ENCODE results near the gene ELOVL6.
"Not testable (repeated sequence)": the region's sequence is repeated elsewhere in the genome, so short reads cannot be mapped to it uniquely, and the experiment has no call there.

Gene ELOVL6, protein sequence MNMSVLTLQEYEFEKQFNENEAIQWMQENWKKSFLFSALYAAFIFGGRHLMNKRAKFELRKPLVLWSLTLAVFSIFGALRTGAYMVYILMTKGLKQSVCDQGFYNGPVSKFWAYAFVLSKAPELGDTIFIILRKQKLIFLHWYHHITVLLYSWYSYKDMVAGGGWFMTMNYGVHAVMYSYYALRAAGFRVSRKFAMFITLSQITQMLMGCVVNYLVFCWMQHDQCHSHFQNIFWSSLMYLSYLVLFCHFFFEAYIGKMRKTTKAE

DNA sequence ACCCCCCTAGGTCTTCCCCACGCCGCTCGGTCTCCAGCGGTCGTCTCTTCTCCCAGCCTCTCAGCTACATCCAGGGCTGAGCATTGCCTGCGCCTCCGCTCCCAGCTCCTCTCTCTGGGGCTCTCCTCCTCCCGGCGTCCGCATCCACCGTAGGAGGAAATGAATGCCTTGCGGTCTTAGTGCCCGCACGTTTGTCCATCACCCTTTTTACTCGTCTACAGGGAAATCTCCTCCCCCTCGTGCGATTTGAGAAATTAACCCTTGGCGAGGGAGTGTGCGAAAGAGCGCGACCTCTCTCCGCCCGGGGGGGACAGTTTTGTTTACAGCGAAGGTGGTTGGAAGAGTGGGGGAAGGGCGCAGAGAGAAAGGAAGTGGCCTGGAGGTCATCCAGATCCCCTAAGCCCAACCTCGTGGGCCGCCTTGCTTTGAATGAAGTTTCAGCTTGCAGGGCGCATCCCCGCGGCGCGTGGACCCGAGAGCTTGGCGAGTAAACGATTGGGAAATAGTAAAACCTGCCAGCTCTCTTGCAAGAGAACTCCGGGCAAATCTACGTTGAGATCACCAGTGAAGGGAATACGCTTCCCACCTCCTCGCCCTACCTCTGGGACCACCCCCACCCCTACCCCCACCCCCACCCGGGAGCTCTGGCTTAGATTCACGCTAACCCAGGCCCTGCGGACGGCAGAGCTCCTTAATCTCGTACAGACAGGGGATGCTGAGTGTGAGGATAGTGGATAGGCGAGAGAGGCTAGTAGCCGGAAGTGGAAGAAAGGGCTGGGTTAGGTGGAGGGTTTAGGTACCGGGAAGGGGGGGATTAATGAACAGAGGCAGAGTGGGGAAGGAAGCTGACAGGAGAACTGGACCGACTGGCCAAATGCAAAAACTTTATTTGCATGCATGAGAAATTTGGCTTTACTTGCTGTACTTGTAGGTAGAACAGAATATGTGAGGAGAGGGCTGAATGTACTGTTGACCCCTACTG lies at the start of gene ELOVL6:
Gene ELOVL6 (minus strand): TSS at position 181 of the 982 bp plus-strand sequence. CDS start 280 bp downstream, outside the sequence.
- DNase-seq (ENCODE audit: extremely low read depth in 1 of 2, low read depth in 1 of 2): peak; percentile 20 to 21

DNA sequence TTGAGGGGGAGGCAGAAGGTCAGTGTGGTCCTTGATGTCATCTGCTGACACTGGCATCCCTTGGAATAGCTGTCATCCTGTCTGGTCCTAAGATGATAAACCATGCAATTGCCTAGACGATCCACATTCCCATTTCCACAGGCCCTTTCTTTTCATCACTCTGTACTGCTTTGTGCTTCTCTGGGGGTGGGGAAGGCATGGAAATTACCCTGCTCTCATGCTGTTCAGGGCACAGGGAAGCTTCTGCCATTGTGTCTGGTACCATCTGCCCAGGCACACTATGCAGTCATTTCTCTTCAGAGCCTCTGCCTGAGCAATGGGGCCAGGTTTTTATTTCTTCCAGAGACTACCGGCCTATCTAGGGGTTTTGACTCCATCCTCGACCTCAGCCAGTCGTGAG lies 49.7 kb upstream of the ELOVL6 start:
- no peak for DNase-seq (ENCODE audit: extremely low read depth in 1 of 2, low read depth in 1 of 2)

DNA sequence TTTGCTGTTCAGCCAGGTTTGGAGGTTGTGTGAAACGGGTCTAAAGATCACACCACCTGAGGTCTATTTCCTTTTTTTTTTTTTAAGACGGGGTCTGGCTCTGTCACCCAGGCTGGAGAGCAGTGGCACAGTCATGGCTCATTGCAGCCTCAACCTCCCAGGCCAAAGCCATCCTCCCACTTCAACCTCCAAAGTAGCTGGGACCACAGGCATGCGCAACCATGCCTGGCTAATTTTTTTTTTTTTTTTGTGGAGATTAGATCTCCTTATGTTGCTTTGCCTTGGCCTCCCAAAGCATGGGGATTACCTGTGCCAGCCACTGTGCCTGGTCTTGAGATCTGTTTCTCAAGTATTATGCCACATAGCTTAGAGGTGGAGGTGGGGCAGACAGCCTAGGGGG lies 49.2 kb upstream of the ELOVL6 start:
- DNase-seq (ENCODE audit: extremely low read depth in 1 of 2, low read depth in 1 of 2): no peak

DNA sequence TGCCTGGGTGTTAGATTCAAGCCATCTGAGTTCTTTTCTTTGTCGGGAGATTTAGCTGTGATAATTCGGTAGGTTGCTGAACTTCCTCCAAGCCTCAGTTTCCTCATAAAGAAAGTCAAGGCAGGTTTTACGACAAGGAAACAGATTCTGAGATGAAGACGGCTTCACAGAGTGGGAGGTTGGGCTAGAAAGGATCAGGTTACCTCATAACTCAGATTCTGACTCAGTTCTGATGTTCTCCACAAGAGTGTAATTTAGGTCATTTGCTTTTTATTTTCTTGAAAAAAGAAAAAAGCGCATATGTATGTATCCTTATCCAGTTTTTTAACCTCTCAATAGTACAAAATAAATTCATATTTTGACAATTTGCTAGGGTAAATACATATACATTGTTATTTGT lies 47.2 kb upstream of the ELOVL6 start:
- DNase-seq (ENCODE audit: extremely low read depth in 1 of 2, low read depth in 1 of 2): no peak

DNA sequence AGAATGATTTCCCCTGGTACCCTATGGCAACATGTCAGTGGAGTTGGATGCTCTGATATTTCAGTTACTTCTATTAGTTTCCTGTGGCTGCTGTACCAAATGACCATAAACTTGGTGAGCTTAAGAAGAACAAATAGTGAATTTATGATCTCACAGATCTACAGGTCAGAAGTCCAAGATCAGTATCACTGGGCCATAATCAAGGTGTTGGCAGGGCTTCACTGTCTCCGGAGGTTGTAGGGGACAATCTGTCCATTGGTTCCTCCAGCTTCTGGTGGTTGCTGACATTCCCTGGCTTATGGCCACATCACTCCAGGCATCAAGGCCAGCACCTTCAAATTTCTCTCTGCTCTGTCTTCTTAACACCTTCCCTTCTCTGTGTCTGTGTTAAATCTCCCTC lies 37.9 kb upstream of the ELOVL6 start:
- no peak for DNase-seq (ENCODE audit: extremely low read depth in 1 of 2, low read depth in 1 of 2)

DNA sequence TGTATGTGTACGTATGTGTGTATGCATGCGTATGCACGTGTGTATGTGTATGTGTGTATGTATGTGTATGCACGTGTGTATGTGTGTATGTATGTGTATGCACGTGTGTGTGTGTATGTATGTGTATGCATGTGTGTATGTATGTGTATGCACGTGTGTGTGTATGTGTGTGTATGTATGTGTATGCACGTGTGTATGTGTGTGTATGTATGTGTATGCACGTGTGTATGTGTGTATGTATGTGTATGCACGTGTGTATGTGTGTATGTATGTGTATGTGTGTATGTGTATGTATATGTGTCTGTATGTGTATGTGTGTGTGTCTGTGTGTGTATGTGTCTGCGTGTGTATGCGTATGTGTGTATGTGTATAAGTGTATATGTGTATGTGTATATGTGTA lies 35.2 kb upstream of the ELOVL6 start:
- DNase-seq (ENCODE audit: extremely low read depth in 1 of 2, low read depth in 1 of 2): not testable (repeated sequence)

DNA sequence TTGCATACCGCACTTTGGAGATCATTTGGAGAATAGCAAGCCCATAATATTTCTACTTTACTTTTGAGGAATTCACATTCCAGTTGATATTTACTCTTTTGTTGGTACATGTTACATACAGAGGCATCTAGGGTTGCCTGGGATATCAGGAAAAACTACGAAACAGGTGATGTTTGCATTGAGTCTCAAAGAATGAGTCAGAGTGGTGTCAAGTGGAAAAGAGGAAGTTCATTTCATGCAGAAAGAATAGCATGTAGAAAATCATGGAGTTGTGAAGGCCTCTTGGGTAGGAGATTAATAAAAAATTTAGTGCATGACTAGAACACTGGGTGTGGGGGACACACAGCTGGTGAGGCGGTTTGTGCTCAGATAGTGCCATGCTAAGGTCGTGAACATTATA lies 33.5 kb upstream of the ELOVL6 start:
- no peak for DNase-seq (ENCODE audit: extremely low read depth in 1 of 2, low read depth in 1 of 2)

DNA sequence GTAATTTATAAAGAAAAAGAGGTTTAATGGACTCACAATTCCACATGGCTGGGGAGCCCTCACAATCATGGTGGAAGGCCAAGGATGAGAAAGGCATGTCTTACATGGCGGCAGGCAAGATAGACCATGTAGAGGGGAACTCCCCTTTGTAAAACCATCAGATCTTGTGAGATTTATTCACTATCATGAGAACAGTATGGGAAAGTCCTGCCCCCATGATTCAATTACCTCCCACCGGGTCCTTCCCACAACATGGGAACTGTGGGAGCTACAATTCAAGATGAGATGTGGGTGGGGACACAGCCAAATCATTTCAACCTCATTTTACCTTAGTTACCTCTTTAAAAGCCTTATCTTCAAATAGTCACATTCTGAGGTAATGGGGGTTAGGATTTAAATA lies 30.9 kb upstream of the ELOVL6 start:
- DNase-seq (ENCODE audit: extremely low read depth in 1 of 2, low read depth in 1 of 2): no peak

DNA sequence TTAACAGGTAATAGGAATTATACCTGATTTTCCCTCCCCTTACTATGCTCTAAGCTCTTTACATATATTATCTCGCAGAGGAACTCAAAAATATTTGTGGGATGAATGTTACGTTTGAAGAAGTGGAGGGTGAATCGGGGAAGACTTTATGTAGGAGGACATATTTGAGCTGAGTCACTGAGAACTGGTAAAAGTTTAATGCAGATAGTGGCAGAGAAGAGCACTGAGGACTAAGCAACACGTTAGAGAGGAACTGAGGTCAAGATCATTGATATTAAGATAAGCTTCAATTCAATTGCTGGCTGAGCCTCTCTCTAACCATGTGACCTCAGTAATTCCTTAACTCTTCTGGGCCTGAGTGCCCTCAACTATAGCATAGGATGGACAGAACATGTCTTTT lies 26.4 kb upstream of the ELOVL6 start:
- no peak for DNase-seq (ENCODE audit: extremely low read depth in 1 of 2, low read depth in 1 of 2)

DNA sequence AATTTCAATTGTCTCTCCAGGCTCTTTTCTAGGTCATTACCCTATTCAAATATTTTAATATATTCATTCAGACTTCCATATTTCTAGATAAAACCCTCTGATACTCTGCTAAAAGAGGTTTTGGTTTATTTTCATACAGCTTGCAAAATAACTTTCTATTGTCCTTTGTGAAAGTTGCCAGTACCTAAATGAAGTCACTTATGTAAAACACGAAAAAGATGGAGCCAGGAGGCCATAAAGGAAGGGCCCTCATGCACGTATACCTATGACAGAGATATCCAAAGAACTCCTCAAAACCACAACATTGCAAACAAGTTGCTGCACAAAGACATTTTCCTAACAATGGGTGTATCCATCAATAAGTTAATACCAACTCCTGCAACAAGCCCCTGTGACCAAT lies 25.7 kb upstream of the ELOVL6 start:
- DNase-seq (ENCODE audit: extremely low read depth in 1 of 2, low read depth in 1 of 2): no peak

DNA sequence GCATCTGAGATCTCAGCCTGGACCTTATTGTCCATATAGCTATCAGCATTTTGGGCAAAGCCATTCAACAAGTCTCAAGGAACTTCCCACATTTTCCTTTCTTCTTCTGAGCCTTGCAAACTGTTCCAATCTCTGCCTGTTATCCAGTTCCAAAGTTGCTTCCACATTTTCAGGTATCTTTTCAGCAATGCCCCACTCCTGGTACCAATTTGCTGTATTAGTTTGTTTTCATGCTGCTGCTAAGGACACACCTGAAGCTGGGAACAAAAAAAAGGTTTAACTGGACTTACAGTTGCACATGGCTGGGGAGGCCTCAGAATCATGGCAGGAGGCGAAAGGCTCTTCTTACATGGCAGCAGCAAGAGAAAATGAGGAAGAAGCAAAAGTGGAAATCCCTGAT lies 20.5 kb upstream of the ELOVL6 start:
- DNase-seq (ENCODE audit: extremely low read depth in 1 of 2, low read depth in 1 of 2): not testable (repeated sequence)

DNA sequence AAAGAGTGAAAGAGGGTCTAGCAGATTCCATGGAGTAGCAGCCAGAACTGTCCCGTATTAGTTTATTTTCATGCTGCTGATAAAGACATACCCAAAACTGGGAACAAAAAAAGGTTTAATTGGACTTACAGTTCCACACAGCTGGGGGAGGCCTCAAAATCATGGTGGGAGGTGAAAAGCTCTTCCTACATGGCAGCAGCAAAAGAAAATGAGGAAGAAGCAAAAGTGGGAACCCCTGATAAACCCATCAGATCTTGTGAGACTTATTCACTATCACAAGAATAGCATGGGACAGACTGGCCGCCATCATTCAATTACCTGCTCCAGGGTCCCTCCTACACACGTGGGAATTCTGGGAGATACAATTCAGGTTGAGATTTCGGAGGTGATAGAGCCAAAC lies 18.8 kb upstream of the ELOVL6 start:
- not testable (repeated sequence) for DNase-seq (ENCODE audit: extremely low read depth in 1 of 2, low read depth in 1 of 2)

DNA sequence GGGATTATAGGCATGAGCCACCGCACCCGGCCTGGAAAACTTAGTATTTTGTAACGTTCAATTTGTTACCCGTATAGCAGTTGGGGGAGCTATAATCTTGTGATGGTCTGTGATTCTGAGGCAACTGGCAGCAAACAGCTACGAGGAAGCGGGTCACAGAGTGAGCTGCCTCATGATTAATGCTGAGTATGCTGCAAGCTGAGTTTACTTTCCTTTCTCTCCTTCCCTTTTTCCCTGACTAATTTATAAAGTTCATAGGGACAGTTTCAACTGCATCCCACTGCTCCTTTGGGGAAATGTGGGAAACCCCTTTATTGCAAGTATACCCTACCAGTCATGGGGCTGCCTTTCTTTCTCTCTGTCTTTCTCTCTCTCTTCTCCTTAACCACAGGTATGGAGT lies 17.7 kb upstream of the ELOVL6 start:
- DNase-seq (ENCODE audit: extremely low read depth in 1 of 2, low read depth in 1 of 2): no peak

DNA sequence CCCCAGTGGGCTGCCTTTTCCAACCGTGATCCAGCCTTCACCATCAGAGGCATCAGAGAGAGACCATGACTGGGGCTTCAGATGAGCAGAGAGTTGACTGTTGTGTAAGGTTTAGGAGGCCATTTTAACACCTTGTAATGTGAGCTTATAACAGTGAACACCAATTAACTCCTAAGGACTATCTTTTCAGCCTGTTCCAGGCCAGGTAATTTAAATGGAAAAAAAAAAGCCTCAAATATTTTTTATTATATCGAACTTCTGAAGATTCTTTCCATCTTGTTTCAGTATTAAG lies 13.3 kb upstream of the ELOVL6 start:
- no peak for DNase-seq (ENCODE audit: extremely low read depth in 1 of 2, low read depth in 1 of 2)

DNA sequence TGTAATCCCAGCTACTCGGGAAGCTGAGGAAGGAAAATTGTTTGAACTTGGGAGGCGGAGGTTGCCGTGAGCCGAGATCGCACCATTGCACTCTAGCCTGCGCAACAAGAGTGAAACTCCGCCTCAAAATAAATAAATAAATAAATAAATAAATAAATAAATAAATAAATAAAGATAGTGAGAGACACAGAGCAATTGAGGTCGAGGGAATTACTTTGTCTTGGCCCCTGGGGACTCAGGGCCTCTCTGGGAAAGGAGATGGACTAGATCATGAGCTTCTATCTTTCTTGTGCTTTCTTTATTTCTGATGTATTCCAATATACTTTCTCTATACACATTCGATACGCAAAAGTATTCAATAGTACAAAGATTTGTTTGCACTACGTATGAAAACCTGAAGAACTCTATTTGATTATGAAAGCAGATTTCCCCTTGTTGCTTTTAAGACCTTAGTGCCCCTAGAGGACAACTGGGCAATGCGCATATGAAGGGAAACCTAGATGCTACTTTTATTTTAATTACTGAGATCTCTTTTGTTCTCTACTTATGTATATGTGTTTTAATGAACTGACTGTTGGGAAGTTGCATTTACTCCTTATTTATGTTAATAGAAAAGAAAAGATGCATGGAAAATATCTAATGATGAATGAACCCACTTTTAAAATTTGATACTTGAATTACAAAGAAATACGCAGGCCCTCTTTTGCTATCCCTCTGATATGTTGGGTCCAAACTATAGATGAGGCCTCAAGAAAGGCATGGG lies 12.8 kb upstream of the ELOVL6 start:
- no peak for DNase-seq (ENCODE audit: extremely low read depth in 1 of 2, low read depth in 1 of 2)

DNA sequence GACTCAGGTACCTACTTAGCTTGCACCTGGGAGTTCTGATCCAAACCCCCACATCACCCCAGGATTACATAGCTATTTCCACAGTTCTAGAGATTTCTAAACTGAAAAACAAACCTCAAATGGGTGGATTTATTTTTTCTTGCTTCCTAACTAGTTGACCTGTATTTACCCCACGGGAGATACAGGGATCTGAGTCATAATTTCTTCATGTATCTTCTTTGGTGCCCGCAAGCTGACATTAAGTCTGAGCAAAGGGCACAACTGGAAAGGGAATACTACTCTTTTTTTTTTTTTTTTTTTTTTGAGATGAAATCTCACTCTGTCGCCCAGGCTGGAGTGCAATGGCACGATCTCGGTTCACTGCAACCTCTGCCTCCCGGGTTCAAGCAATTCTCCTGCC lies 10.0 kb upstream of the ELOVL6 start:
- DNase-seq (ENCODE audit: extremely low read depth in 1 of 2, low read depth in 1 of 2): no peak

DNA sequence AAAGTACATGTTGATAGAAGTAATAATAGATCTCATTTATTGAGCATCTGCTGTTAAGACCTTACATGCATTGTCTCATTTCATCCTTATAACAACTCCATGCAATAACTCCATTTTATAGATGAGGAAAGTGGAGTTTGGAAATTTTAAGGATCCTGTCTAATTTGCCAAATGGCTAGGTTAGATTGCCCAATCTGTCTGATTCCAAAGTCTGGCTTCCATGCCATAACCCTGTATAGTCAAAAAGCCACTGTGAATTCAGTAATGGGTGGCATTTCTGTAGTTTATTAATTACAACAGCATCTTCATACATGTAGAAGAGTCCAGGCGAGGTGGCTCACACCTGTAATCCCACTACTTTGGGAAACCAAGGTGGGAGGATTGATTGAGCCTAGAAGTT lies 8.8 kb upstream of the ELOVL6 start:
- DNase-seq (ENCODE audit: extremely low read depth in 1 of 2, low read depth in 1 of 2): no peak

DNA sequence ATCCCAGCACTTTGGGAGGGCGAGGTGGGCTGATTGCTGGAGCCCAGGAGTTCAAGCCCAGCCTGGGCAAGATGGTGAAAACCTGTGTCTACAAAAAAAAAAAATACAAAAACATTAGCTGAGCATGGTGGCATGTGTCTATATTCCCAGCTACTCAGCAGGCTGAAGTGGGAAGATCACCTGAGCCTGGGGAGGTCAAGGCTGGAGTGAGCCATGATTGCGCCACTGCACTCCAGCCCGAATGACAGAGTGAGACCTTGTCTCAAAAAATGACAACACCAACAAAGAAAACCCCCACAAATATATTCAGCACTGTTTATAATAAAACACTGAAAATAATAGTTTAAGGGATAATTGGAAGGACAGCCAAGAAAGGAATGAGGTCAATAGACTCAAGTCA lies 3.6 kb upstream of the ELOVL6 start:
- DNase-seq (ENCODE audit: extremely low read depth in 1 of 2, low read depth in 1 of 2): no peak

DNA sequence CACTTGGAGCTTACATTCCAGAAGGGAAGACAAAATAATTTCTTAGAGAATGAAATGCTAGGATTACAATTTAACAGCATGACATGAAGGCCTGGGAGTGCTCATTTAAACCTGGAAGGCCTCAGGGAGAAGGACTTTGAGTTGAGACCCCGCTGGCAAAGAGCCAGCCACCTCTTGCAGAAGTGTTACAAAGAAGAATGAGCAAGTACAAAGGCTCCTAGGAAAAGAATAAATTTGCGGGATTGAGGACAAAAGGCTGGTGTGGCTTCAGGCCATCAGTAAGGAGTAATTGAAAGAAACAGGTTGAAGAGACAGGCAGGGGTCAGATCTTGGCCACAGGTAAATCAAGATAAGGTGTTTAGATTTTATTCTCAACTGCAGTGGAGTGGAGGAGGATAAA lies 3.1 kb upstream of the ELOVL6 start:
- DNase-seq (ENCODE audit: extremely low read depth in 1 of 2, low read depth in 1 of 2): no peak

DNA sequence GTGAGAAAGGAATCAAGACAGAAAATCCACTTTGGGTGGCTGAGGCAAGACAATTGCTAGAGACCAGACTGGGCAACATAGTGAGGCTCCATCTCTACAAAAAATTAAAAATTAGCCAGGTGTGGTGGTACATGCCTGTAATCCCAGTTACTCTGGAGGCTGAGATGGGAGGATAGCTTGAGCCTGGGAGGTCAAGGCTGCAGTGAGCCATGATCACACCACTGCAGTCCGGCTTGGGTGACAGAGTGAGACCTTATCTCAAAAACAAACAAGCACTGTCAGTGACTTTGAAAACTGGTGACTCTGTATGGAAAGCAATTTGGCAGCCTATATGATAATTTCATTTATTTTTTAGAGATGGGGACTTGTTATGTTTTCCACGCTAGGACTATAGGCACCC lies 2.3 kb upstream of the ELOVL6 start:
- DNase-seq (ENCODE audit: extremely low read depth in 1 of 2, low read depth in 1 of 2): no peak

DNA sequence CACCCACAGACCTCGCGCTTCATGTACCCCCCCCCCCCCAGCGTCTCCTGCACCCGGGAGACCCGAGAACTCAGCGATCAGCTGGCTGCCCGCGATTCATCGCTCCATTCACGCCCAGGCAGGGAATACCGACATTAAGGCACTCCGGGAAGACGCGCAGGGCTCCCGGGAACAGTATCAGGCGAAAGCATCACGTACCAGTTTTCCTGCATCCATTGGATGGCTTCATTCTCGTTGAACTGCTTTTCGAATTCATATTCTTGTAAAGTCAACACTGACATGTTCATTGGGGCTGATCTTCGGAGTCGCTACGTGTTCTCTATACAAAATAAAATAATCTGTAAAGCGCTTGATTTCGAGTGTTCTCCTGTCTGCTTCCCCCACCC lies 373 bp downstream of the ELOVL6 start:
- DNase-seq (ENCODE audit: extremely low read depth in 1 of 2, low read depth in 1 of 2): no peak
